NB4 (cell line): ENCODE results near the gene RHEBL1.

Source experiments
- CTCF ChIP-seq: IDR thresholded peaks from one replicate; pipeline ENCODE4 v1.5.1; 2012; ENCODE audit warnings: low read depth, low read length
- POLR2A ChIP-seq: IDR thresholded peaks from 2 replicates; pipeline ENCODE4 v1.6.1; 2011; ENCODE audit warnings: mild to moderate bottlenecking; ENCODE audit not compliant: insufficient read length; ENCODE audit errors: extremely low read depth

- TF ChIP-seq CTCF: no peak
- no peak for TF ChIP-seq POLR2A
These were observed 10.8 kb downstream of the RHEBL1 start for GRCh38 chr12:49059045-49059298.
